Activated T-cell treated with anti-CD3 and anti-CD28 coated beads, Interleukin-2, amount 50 U/mL, for 48 hours (primary cell): ENCODE measurements around the gene TIMM21.
A peak's percentile ranks its signal among the peaks of the same experiment; 100 is the strongest.

ENCODE experiments used
- DNase-seq, 2 experiments: peaks; one replicate each; pipeline ENCODE4 v3.0.0-alpha.2; 2020

TIMM21 gene

GRCh38 chr18:74148543-74149070 lies 284 bp downstream of the TIMM21 start:
- peak in 1 of 2 experiments; percentile 43 for DNase-seq

- no peak for DNase-seq
Observed at GRCh38 chr18:74149878-74150277, 1.6 kb downstream of the TIMM21 start.

GRCh38 chr18:74152270-74152669 lies 3.9 kb downstream of the TIMM21 start:
- no peak for DNase-seq

GRCh38 chr18:74152857-74153256 lies 4.5 kb downstream of the TIMM21 start:
- DNase-seq = no peak

GRCh38 chr18:74153377-74153776 lies 5.1 kb downstream of the TIMM21 start:
- DNase-seq = no peak

GRCh38 chr18:74153793-74154192 lies 5.5 kb downstream of the TIMM21 start:
- DNase-seq = no peak

- no peak for DNase-seq
Observed at GRCh38 chr18:74154716-74155115, 6.4 kb downstream of the TIMM21 start.

GRCh38 chr18:74155276-74155675 lies 7.0 kb downstream of the TIMM21 start:
- DNase-seq = no peak

GRCh38 chr18:74163019-74163660 lies 14.8 kb downstream of the TIMM21 start:
- no peak for DNase-seq

- no peak for DNase-seq
Observed at GRCh38 chr18:74166386-74166785, 18.1 kb downstream of the TIMM21 start.

- DNase-seq = no peak
Observed at GRCh38 chr18:74171910-74172606, 23.7 kb downstream of the TIMM21 start.

GRCh38 chr18:74172697-74173433 lies 24.5 kb downstream of the TIMM21 start:
- DNase-seq = no peak

GRCh38 chr18:74173434-74173750 lies 25.1 kb downstream of the TIMM21 start:
- DNase-seq = no peak

GRCh38 chr18:74175658-74176057 lies 27.3 kb downstream of the TIMM21 start:
- no peak for DNase-seq

- no peak for DNase-seq
Observed at GRCh38 chr18:74178884-74179283, 30.6 kb downstream of the TIMM21 start.

- no peak for DNase-seq
Observed at GRCh38 chr18:74179623-74180199, 31.4 kb downstream of the TIMM21 start.

GRCh38 chr18:74182335-74182734 lies 34.0 kb downstream of the TIMM21 start:
- no peak for DNase-seq

- DNase-seq = no peak
Observed at GRCh38 chr18:74183130-74183529, 34.8 kb downstream of the TIMM21 start.

GRCh38 chr18:74184875-74185274 lies 36.6 kb downstream of the TIMM21 start:
- DNase-seq = no peak

- DNase-seq = no peak
Observed at GRCh38 chr18:74185860-74186259, 37.5 kb downstream of the TIMM21 start.

- no peak for DNase-seq
Observed at GRCh38 chr18:74186661-74187060, 38.3 kb downstream of the TIMM21 start.

- no peak for DNase-seq
Observed at GRCh38 chr18:74190086-74190485, 41.8 kb downstream of the TIMM21 start.

- no peak for DNase-seq
Observed at GRCh38 chr18:74191577-74191976, 43.3 kb downstream of the TIMM21 start.

- no peak for DNase-seq
Observed at GRCh38 chr18:74194691-74195090, 46.4 kb downstream of the TIMM21 start.
